Ovary (tissue), 9 donors: ENCODE results near the gene BCAS4. TPM values are rescaled to one million over a fixed set of nuclear protein-coding genes. Genes with fewer than 3 reads are reported as not detected.

ENCODE experiments used
- DNase-seq, 5 donors: peaks; one replicate each; pipeline ENCODE4 v3.0.0-alpha.2; 2019 to 2020
- H3K27ac ChIP-seq, 2 donors: fragments of 200-600 bp; one replicate each; pipeline versions ENCODE4 v1.5.1 to v1.8.0; 2019 to 2022
- H3K27me3 ChIP-seq: fragments of 200-600 bp; one replicate; pipeline ENCODE4 v1.8.0; 2022
- H3K36me3 ChIP-seq: fragments of 200-600 bp; sonication (generic); one replicate; pipeline ENCODE4 v1.5.1; 2019
- H3K4me1 ChIP-seq: one replicate; pipeline ENCODE4 v1.8.1; 2013; ENCODE audit warnings: mild to moderate bottlenecking, moderate library complexity; ENCODE audit not compliant: insufficient read depth
- H3K4me3 ChIP-seq: fragments of 200-600 bp; sonication (generic); one replicate; pipeline ENCODE4 v1.5.1; 2017
- H3K9me3 ChIP-seq, 2 donors: fragments of 200-600 bp in 1 of 2; sonication (generic) in 1 of 2; one replicate each; pipeline versions ENCODE4 v1.5.1 to v1.8.1; 2013 to 2019; ENCODE audit warnings: mild to moderate bottlenecking in 1 of 2, moderate library complexity in 1 of 2
- CTCF ChIP-seq, 3 donors: fragments of 450-650 bp in 2 of 3; fragments of 200-600 bp in 1 of 3; IDR thresholded peaks; one replicate each; pipeline versions ENCODE4 v1.5.1 to v1.8.0; 2016 to 2022; ENCODE audit warnings: antibody characterized with exemption in 3 of 3, mild to moderate bottlenecking in 1 of 3
- EP300 ChIP-seq: sonication (generic); formaldehyde crosslinking; IDR thresholded peaks from one replicate; pipeline ENCODE4 v1.6.1; 2017; ENCODE audit warnings: antibody characterized with exemption
- POLR2A ChIP-seq: fragments of 450-650 bp; IDR thresholded peaks from one replicate; pipeline ENCODE4 v1.6.1; 2017; ENCODE audit warnings: antibody characterized with exemption, mild to moderate bottlenecking, moderate library complexity
- WGBS, 3 donors: extraction: QIAGEN DNeasy Blood & Tissue Kit in 1 of 3; methylation state at CpG; one replicate each; pipeline versions ENCODE4 v1.1.5 to v1.1.7; 2013 to 2017; 5-methylcytosine and 5-hydroxymethylcytosine counted together
- intact Hi-C, 4 donors: fragments of 100-400 bp; cut with DNase I; formaldehyde crosslinking; loops; one replicate each; pipeline versions ENCODE4 v1.11.0 to v1.15.1; 2022 to 2023
- polyA plus RNA-seq, 2 donors: library from polyadenylated mRNA; stranded (reverse); fragments of 200-250 nt in 1 of 2; fragments of 350-450 nt in 1 of 2; fragmentation: Illumina TruSeq in 1 of 2; extraction: RNeasy Lipid Tissue Mini Kit (QIAGEN cat#74804) in 1 of 2; gene quantifications; one replicate each; pipeline ENCODE4 v1.2.3, GENCODE V29; 2013 to 2014
- total RNA-seq, 7 donors: library from RNA; depleted of rRNA in 2 of 7; stranded (reverse); fragments of >200 nt in 2 of 7; fragmentation: NEBNext Ultra II Directional in 3 of 7; extraction: Animal tissue kit (Norgen Biotek cat#: 25700) in 3 of 7; gene quantifications; one replicate each; pipeline versions ENCODE4 v1.1.0 to v1.2.4, GENCODE V29; 2016 to 2023
- donor health status: DM: no; HTN: no; CAD: no; lungs with moderate emphysema.
- donor health status: DM: no; HTN: no; CAD: no.
- donor health status: Bipolar disorder and iron deficiency.
- donor health status: DM: yes; HTN: yes; CAD: no.
- donor health status: DM: no; HTN: no; CAD: no.
- donor health status: DM: yes; HTN: yes; CAD: no.

BCAS4 gene
- total and polyA plus RNA-seq, 9 donors, result 2.0 to 9.1 (median 3.1) TPM

- TF ChIP-seq POLR2A (no peak), CTCF (IDR thresholded peaks at IDR 0.05) (no peak), EP300 (no peak)
- H3K36me3 ChIP-seq, result no peaks in the 10 kb centered on the region
- no peaks in the 10 kb centered on the region for H3K9me3 ChIP-seq
- H3K4me3 ChIP-seq, result no peak overlapping the region
- 92 to 94% (median 92%) methylated on average over 5 of the region's 5 CpGs for WGBS, 3 donors
- no peaks in the 10 kb centered on the region for H3K4me1 ChIP-seq
- intact Hi-C loops, result loop anchor here in 1 of 4 donors (10.0 kb wide), 1 partner anchor 69 kb away; no protein-coding TSS in a partner anchor
- DNase-seq, result no peak
- H3K27ac ChIP-seq, result no peak overlapping the region
- no peaks in the 10 kb centered on the region for H3K27me3 ChIP-seq
These were observed 11.4 kb downstream of the BCAS4 start for GRCh38 chr20:50806126-50806768.

- Histone ChIP-seq H3K9me3 (no peaks in the 10 kb centered on the region), H3K4me3 (no peak overlapping the region), H3K27me3 (no peaks in the 10 kb centered on the region), H3K36me3 (no peaks in the 10 kb centered on the region), H3K27ac (no peak overlapping the region), H3K4me1 (no peaks in the 10 kb centered on the region)
- DNase-seq, result no peak
- intact Hi-C loops, result no loop called here
- TF ChIP-seq CTCF (IDR thresholded peaks at IDR 0.05) (no peak), EP300 (no peak), POLR2A (no peak)
- WGBS, 3 donors, result 80 to 90% (median 87%) methylated on average over 4 of the region's 4 CpGs
These were observed 15.2 kb downstream of the BCAS4 start for GRCh38 chr20:50810063-50810462.

- no peak for DNase-seq
- no peak for TF ChIP-seq POLR2A
- no peak for TF ChIP-seq EP300
- TF ChIP-seq CTCF (IDR thresholded peaks at IDR 0.05), result no peak
- intact Hi-C loops, result no loop called here
- no peak overlapping the region for H3K27ac ChIP-seq
- H3K36me3 ChIP-seq, result no peaks in the 10 kb centered on the region
- peaks cover 2% of the 10 kb centered on the region for H3K4me1 ChIP-seq
- H3K27me3 ChIP-seq, result no peaks in the 10 kb centered on the region
- no peak overlapping the region for H3K4me3 ChIP-seq
- 89 to 93% (median 92%) methylated on average over 4 of the region's 4 CpGs for WGBS, 3 donors
- no peaks in the 10 kb centered on the region for H3K9me3 ChIP-seq
These were observed 16.0 kb downstream of the BCAS4 start for GRCh38 chr20:50810842-50811241.

GRCh38 chr20:50813101-50813643 lies 18.3 kb downstream of the BCAS4 start:
- intact Hi-C loops, result no loop called here
- Histone ChIP-seq H3K4me3 (no peak overlapping the region), H3K4me1 (peaks cover 2% of the 10 kb centered on the region), H3K9me3 (no peaks in the 10 kb centered on the region), H3K27ac (no peak overlapping the region), H3K36me3 (no peaks in the 10 kb centered on the region), H3K27me3 (no peaks in the 10 kb centered on the region)
- no peak for TF ChIP-seq EP300
- TF ChIP-seq CTCF (IDR thresholded peaks at IDR 0.05), result no peak
- no peak for TF ChIP-seq POLR2A
- DNase-seq, result no peak
- WGBS, 3 donors, result 95 to 97% (median 96%) methylated on average over 10 of the region's 10 CpGs
